Eye (tissue), 1 donor: ENCODE data around the gene EXTL1.

ENCODE experiments used
- DNase-seq: peaks from one replicate; pipeline ENCODE4 v3.0.0-alpha.2; 2015

EXTL1 gene

GRCh38 chr1:26044971-26045721 lies 23.6 kb downstream of the EXTL1 start:
- DNase-seq: no peak

GRCh38 chr1:26045722-26046245 lies 24.2 kb downstream of the EXTL1 start, which contains the start of gene SLC30A2:
SLC30A2 (minus strand) TSS chr1:26046118; CDS start chr1:26045896, 222 bp downstream.
- peak; percentile 51 for DNase-seq

- peak; percentile 51 for DNase-seq
These were observed 24.9 kb downstream of the EXTL1 start for GRCh38 chr1:26046246-26047095.

- DNase-seq: no peak
These were observed 25.8 kb downstream of the EXTL1 start for GRCh38 chr1:26047278-26047874.

- no peak for DNase-seq
These were observed 28.1 kb downstream of the EXTL1 start for GRCh38 chr1:26049531-26050247.

GRCh38 chr1:26050248-26050640 lies 28.7 kb downstream of the EXTL1 start:
- DNase-seq: no peak

GRCh38 chr1:26053718-26054560 lies 32.4 kb downstream of the EXTL1 start:
- peak; percentile 30 for DNase-seq

- DNase-seq: no peak
These were observed 33.5 kb downstream of the EXTL1 start for GRCh38 chr1:26055041-26055440.

GRCh38 chr1:26057189-26057588 lies 35.6 kb downstream of the EXTL1 start:
- DNase-seq: no peak

- no peak for DNase-seq
These were observed 36.5 kb downstream of the EXTL1 start for GRCh38 chr1:26058052-26058595.

GRCh38 chr1:26059906-26060305 lies 38.3 kb downstream of the EXTL1 start:
- DNase-seq: no peak

- DNase-seq: no peak
These were observed 39.4 kb downstream of the EXTL1 start for GRCh38 chr1:26060832-26061574.

- no peak for DNase-seq
These were observed 43.0 kb downstream of the EXTL1 start for GRCh38 chr1:26064553-26064952.

- DNase-seq: no peak
These were observed 44.6 kb downstream of the EXTL1 start for GRCh38 chr1:26066160-26066559.

GRCh38 chr1:26066857-26067256 lies 45.3 kb downstream of the EXTL1 start:
- DNase-seq: no peak

- DNase-seq: peak; percentile 51
These were observed 45.9 kb downstream of the EXTL1 start, which contains the start of gene TRIM63 for GRCh38 chr1:26067432-26067911. TRIM63 (minus strand) TSS chr1:26067630; CDS start chr1:26067494, 136 bp downstream.

GRCh38 chr1:26069941-26070295 lies 48.3 kb downstream of the EXTL1 start:
- DNase-seq: no peak

GRCh38 chr1:26070296-26070962 lies 48.9 kb downstream of the EXTL1 start:
- no peak for DNase-seq

GRCh38 chr1:26070963-26071342 lies 49.4 kb downstream of the EXTL1 start:
- DNase-seq: no peak

GRCh38 chr1:26072305-26072704 lies 50.7 kb downstream of the EXTL1 start:
- no peak for DNase-seq
